ENCODE results near the gene SLC13A4.
A peak's percentile ranks its signal among the peaks of the same experiment; 100 is the strongest.

DNA sequence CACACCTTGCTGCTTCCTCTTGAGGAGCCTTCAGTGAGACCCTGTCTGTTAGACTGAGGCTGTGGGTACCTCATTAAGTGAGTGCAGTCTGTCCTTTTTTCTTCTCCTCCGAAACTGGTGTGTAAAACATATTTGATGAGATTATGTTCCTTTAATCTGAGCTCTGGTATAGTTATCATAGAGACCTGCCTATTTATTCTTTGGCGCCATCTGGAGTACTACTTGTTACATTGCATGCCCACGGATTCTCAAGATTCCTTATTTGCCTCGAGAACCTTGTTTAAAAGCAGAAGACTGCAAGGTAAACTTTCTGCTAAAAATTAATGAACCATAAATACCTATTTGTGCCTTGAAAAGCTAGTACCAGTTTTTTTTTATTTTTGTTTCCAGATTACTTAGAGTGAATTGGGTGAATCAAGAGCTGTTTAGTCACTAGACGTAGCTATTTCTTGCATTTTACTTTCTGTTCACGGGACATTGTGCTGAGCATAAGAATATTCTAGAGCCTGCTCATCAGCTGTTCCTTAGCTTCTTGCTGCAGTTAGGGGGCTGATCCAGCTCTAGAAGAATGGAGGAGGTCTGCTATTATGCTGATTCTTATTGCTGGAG, 82.6 kb downstream of the SLC13A4 start:
- TF ChIP-seq, protein P1, sequence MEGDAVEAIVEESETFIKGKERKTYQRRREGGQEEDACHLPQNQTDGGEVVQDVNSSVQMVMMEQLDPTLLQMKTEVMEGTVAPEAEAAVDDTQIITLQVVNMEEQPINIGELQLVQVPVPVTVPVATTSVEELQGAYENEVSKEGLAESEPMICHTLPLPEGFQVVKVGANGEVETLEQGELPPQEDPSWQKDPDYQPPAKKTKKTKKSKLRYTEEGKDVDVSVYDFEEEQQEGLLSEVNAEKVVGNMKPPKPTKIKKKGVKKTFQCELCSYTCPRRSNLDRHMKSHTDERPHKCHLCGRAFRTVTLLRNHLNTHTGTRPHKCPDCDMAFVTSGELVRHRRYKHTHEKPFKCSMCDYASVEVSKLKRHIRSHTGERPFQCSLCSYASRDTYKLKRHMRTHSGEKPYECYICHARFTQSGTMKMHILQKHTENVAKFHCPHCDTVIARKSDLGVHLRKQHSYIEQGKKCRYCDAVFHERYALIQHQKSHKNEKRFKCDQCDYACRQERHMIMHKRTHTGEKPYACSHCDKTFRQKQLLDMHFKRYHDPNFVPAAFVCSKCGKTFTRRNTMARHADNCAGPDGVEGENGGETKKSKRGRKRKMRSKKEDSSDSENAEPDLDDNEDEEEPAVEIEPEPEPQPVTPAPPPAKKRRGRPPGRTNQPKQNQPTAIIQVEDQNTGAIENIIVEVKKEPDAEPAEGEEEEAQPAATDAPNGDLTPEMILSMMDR (IDR thresholded peaks at IDR 0.05; ENCODE audit: extremely low read depth in 1 of 2, insufficient read depth in 1 of 2, low read depth in 1 of 2, low read length in 2 of 2) = peak; percentile 35 to 57
- no peak for TF ChIP-seq POLR2A (IDR thresholded peaks at IDR 0.05; ENCODE audit: low read depth, low read length)
- TF ChIP-seq JUN (IDR thresholded peaks at IDR 0.05; ENCODE audit: borderline replicate concordance, insufficient read depth, insufficient read length, low read depth) = no peak
